Right atrium auricular region (tissue), 2 donors: Measurements from ENCODE around the gene FAM234B. TPM values are rescaled to one million over a fixed set of nuclear protein-coding genes. Genes with fewer than 3 reads are reported as not detected.

Source experiments
- DNase-seq: peaks from one replicate; pipeline ENCODE4 v3.0.0-alpha.2; 2019; ENCODE audit warnings: low spot score
- H3K27ac ChIP-seq, 2 donors: fragments of 200-600 bp; sonication (generic); 1 replicate in 1 of 2; 2 replicates in 1 of 2; pipeline ENCODE4 v1.5.1; 2016 to 2019
- H3K27me3 ChIP-seq, 2 donors: fragments of 200-600 bp; sonication (generic); one replicate each; pipeline versions ENCODE4 v1.5.1 to v1.6.0; 2017 to 2019
- H3K36me3 ChIP-seq: fragments of 200-600 bp; sonication (generic); one replicate; pipeline ENCODE4 v1.5.1; 2016
- H3K4me1 ChIP-seq, 2 donors: fragments of 200-600 bp; sonication (generic); one replicate each; pipeline versions ENCODE4 v1.5.1 to v1.6.0; 2017 to 2019
- H3K4me3 ChIP-seq, 2 donors: fragments of 200-600 bp; sonication (generic); 1 replicate in 1 of 2; 2 replicates in 1 of 2; pipeline ENCODE4 v1.5.1; 2017 to 2019; ENCODE audit warnings: mild to moderate bottlenecking in 1 of 2, moderate library complexity in 1 of 2
- H3K9me3 ChIP-seq, 2 donors: fragments of 200-600 bp; sonication (generic); one replicate each; pipeline ENCODE4 v1.5.1; 2019
- CTCF ChIP-seq, 2 donors: fragments of 200-600 bp; sonication (generic); IDR thresholded peaks; one replicate each; pipeline ENCODE4 v1.5.1; 2019; ENCODE audit warnings: antibody characterized with exemption in 2 of 2
- total RNA-seq, 2 donors: library from RNA; depleted of rRNA; stranded (reverse); fragments of >200 nt; gene quantifications; one replicate each; pipeline ENCODE4 v1.1.0, GENCODE V29; 2016

Gene FAM234B
- total RNA-seq, 2 donors from 2014 or later = 1.7 to 4.6 TPM

- Histone ChIP-seq H3K27me3 (no peaks in the 10 kb centered on the region), H3K36me3 (no peaks in the 10 kb centered on the region), H3K4me3 (no peak overlapping the region), H3K9me3 (peaks cover 0 to 7% of the 10 kb centered on the region in 2 donors), H3K4me1 (peaks cover 0 to 39% of the 10 kb centered on the region in 2 donors), H3K27ac (peak overlapping the region; percentile 8 to 42)
- no peak for DNase-seq
- TF ChIP-seq CTCF (IDR thresholded peaks at IDR 0.05) = no peak
Observed at GRCh38 chr12:13116259-13116658, 72.1 kb downstream of the FAM234B start.

- DNase-seq = no peak
- peak overlapping the region; percentile 1 to 42 for H3K27ac ChIP-seq
Observed at GRCh38 chr12:13117029-13117428, 72.8 kb downstream of the FAM234B start.

GRCh38 chr12:13119826-13120225, 75.6 kb downstream of the FAM234B start:
- Histone ChIP-seq H3K27me3 (no peaks in the 10 kb centered on the region), H3K4me1 (peaks cover 0 to 28% of the 10 kb centered on the region in 2 donors), H3K9me3 (no peaks in the 10 kb centered on the region), H3K27ac (no peak overlapping the region), H3K4me3 (no peak overlapping the region), H3K36me3 (no peaks in the 10 kb centered on the region)
- TF ChIP-seq CTCF (IDR thresholded peaks at IDR 0.05) = no peak
- DNase-seq = no peak

More at GRCh38 chr12:13117029-13117428, 72.8 kb downstream of the FAM234B start:
- Histone ChIP-seq H3K4me3 (no peak overlapping the region), H3K4me1 (peaks cover 0 to 39% of the 10 kb centered on the region in 2 donors), H3K9me3 (peaks cover 0 to under 1% of the 10 kb centered on the region in 2 donors), H3K36me3 (no peaks in the 10 kb centered on the region), H3K27me3 (no peaks in the 10 kb centered on the region)
- no peak for TF ChIP-seq CTCF (IDR thresholded peaks at IDR 0.05)

- H3K36me3 ChIP-seq = no peaks in the 10 kb centered on the region
- H3K4me3 ChIP-seq = no peak overlapping the region
- DNase-seq = no peak
- TF ChIP-seq CTCF (IDR thresholded peaks at IDR 0.05) = no peak
- no peak overlapping the region for H3K27ac ChIP-seq
- H3K27me3 ChIP-seq = no peaks in the 10 kb centered on the region
- H3K4me1 ChIP-seq = peaks cover 0 to 28% of the 10 kb centered on the region in 2 donors
- H3K9me3 ChIP-seq = no peaks in the 10 kb centered on the region
Observed at GRCh38 chr12:13120413-13120812, 76.2 kb downstream of the FAM234B start.

GRCh38 chr12:13121568-13121967, 77.4 kb downstream of the FAM234B start:
- H3K36me3 ChIP-seq = no peaks in the 10 kb centered on the region
- TF ChIP-seq CTCF (IDR thresholded peaks at IDR 0.05) = no peak
- H3K27me3 ChIP-seq = no peaks in the 10 kb centered on the region
- no peaks in the 10 kb centered on the region for H3K9me3 ChIP-seq
- H3K27ac ChIP-seq = peak overlapping the region in 1 of 2 donors; percentile 11
- no peak overlapping the region for H3K4me3 ChIP-seq
- H3K4me1 ChIP-seq = peaks cover 0 to 18% of the 10 kb centered on the region in 2 donors
- DNase-seq = no peak
